Kidney epithelial cell (primary cell): ENCODE measurements around the gene ALDH1A2. TPM values are rescaled to one million over a fixed set of nuclear protein-coding genes. Genes with fewer than 3 reads are reported as not detected.

Source experiments
- DNase-seq: peaks from one replicate; pipeline ENCODE4 v3.0.0-alpha.2; 2010; ENCODE audit warnings: low read depth
- H3K27me3 ChIP-seq: 2 replicates; pipeline ENCODE4 v1.6.0; 2011; ENCODE audit warnings: low read length; ENCODE audit not compliant: control insufficient read depth, insufficient read depth
- H3K36me3 ChIP-seq: 2 replicates; pipeline ENCODE4 v1.5.1; 2011; ENCODE audit warnings: low read length; ENCODE audit not compliant: control insufficient read depth, insufficient read depth
- H3K4me3 ChIP-seq: 2 replicates; pipeline ENCODE4 v1.5.1; 2011; ENCODE audit warnings: low read depth, mild to moderate bottlenecking, control low read depth, low read length
- CTCF ChIP-seq: IDR thresholded peaks from 2 replicates; pipeline ENCODE4 v1.5.1; 2011; ENCODE audit warnings: mild to moderate bottlenecking, moderate library complexity, low read length, control low read depth, inconsistent platforms; ENCODE audit not compliant: insufficient read depth, poor library complexity, severe bottlenecking
- total RNA-seq: library from RNA; depleted of rRNA; stranded (reverse); fragments of >200 nt; gene quantifications from 2 replicates; pipeline ENCODE4 v1.2.3, GENCODE V29; 2015

ALDH1A2 gene
- total RNA-seq, 1 donor from 2014 or later: 23.8 TPM

- Histone ChIP-seq H3K27me3 (no peaks in the 10 kb centered on the region), H3K4me3 (no peak overlapping the region), H3K36me3 (no peaks in the 10 kb centered on the region)
- TF ChIP-seq CTCF: no peak
- no peak for DNase-seq
These were observed 39.5 kb downstream of the ALDH1A2 start for GRCh38 chr15:58026051-58026450.

- no peaks in the 10 kb centered on the region for H3K36me3 ChIP-seq
- TF ChIP-seq CTCF: no peak
- H3K4me3 ChIP-seq: no peak overlapping the region
- no peak for DNase-seq
- H3K27me3 ChIP-seq: no peaks in the 10 kb centered on the region
These were observed 43.9 kb downstream of the ALDH1A2 start for GRCh38 chr15:58021332-58022230.

- H3K27me3 ChIP-seq: no peaks in the 10 kb centered on the region
- no peak overlapping the region for H3K4me3 ChIP-seq
- no peak for TF ChIP-seq CTCF
- peak; percentile 16 for DNase-seq
- no peaks in the 10 kb centered on the region for H3K36me3 ChIP-seq
These were observed 45.8 kb downstream of the ALDH1A2 start for GRCh38 chr15:58019503-58020376.

- no peak for TF ChIP-seq CTCF
- H3K4me3 ChIP-seq: no peak overlapping the region
- no peaks in the 10 kb centered on the region for H3K27me3 ChIP-seq
These were observed 47.6 kb downstream of the ALDH1A2 start for GRCh38 chr15:58017869-58018268.

GRCh38 chr15:58016581-58017175, 48.8 kb downstream of the ALDH1A2 start:
- Histone ChIP-seq H3K4me3 (no peak overlapping the region), H3K27me3 (no peaks in the 10 kb centered on the region), H3K36me3 (no peaks in the 10 kb centered on the region)
- DNase-seq: no peak
- no peak for TF ChIP-seq CTCF

More at GRCh38 chr15:58017869-58018268, 47.6 kb downstream of the ALDH1A2 start:
- no peaks in the 10 kb centered on the region for H3K36me3 ChIP-seq
- DNase-seq: no peak
